ENCODE data around the gene APOC3. TPM values are rescaled to one million over a fixed set of nuclear protein-coding genes. Genes with fewer than 3 reads are reported as not detected.

The APOC3 gene
- total and polyA plus RNA-seq, 4 donors, result 608 to 24,129 (median 9,307) TPM

DNA sequence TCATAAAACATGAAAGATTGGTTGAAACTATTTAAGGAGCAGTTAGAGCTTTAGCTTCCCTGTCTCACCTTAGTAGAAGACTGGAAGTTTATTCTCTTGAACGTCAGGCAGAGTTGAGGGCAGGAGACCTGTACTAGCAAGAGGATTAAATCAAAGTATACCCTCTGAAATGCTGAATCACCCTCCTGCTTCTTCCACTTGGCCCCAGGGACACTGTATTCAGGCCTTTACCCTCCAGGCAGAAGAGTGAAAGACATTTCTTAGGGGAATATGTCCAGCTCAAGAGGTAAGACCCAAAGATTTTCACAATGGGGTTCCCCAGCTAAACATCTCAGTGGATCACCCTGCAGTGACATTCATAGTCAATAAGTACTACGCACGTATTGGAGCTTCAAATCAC lies 18.5 kb upstream of the APOC3 start:
- Histone ChIP-seq H3K27ac (ENCODE audit: low read depth in 1 of 2, low read length in 2 of 2) (no peak overlapping the region), H3K4me1 (ENCODE audit: control insufficient read depth in 4 of 4, insufficient read depth in 4 of 4, low read length in 3 of 4) (peaks cover 14 to 66% (median 49%) of the 10 kb centered on the region in 4 donors)
- 87% methylated on average over 3 of the region's 3 CpGs for WGBS

DNA sequence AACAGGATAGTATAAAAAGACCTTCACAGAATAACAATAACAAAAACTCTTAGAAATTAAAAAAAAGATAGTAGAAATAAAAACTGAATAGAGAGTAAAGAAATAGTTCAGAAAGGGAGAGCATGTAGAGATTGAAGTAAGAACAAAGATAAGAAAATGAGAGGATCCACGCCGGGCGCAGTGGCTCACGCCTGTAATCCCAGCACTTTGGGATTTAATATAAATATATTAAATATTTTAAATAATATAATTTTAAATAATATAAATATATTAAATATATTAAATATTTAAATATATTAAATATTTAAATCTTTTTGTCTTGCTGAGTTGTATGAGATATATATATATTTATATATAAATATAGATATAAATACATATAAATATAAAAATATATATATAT lies 17.6 kb upstream of the APOC3 start:
- Histone ChIP-seq H3K36me3 (ENCODE audit: control insufficient read depth in 4 of 4, insufficient read depth in 3 of 4, low read depth in 1 of 4, low read length in 3 of 4) (no peaks in the 10 kb centered on the region), H3K27me3 (ENCODE audit: control insufficient read depth in 4 of 4, insufficient read depth in 4 of 4, low read length in 3 of 4) (no peaks in the 10 kb centered on the region), H3K4me1 (ENCODE audit: control insufficient read depth in 4 of 4, insufficient read depth in 4 of 4, low read length in 3 of 4) (peaks cover 12 to 63% (median 42%) of the 10 kb centered on the region in 4 donors), H3K9ac (ENCODE audit: low read depth in 1 of 2, low read length in 2 of 2) (no peak overlapping the region), H3K27ac (ENCODE audit: low read depth in 1 of 2, low read length in 2 of 2) (no peak overlapping the region), H3K9me3 (ENCODE audit: control insufficient read depth in 4 of 4, low read length in 3 of 4) (no peaks in the 10 kb centered on the region), H3K4me3 (ENCODE audit: low read depth in 1 of 3, low read length in 3 of 3) (no peak overlapping the region)
- DNase-seq (ENCODE audit: low spot score), result no peak
- TF ChIP-seq HNF4A (conservative IDR thresholded peaks at IDR 0.05) (no peak), TAF1 (conservative IDR thresholded peaks at IDR 0.05) (no peak)
- TF ChIP-seq, protein P1, sequence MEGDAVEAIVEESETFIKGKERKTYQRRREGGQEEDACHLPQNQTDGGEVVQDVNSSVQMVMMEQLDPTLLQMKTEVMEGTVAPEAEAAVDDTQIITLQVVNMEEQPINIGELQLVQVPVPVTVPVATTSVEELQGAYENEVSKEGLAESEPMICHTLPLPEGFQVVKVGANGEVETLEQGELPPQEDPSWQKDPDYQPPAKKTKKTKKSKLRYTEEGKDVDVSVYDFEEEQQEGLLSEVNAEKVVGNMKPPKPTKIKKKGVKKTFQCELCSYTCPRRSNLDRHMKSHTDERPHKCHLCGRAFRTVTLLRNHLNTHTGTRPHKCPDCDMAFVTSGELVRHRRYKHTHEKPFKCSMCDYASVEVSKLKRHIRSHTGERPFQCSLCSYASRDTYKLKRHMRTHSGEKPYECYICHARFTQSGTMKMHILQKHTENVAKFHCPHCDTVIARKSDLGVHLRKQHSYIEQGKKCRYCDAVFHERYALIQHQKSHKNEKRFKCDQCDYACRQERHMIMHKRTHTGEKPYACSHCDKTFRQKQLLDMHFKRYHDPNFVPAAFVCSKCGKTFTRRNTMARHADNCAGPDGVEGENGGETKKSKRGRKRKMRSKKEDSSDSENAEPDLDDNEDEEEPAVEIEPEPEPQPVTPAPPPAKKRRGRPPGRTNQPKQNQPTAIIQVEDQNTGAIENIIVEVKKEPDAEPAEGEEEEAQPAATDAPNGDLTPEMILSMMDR (IDR thresholded peaks at IDR 0.05; ENCODE audit: low read depth, low read length, missing input control), result no peak
- WGBS, result 88% methylated on average over 4 of the region's 4 CpGs

More for the DNA sequence above, 18.5 kb upstream of the APOC3 start:
- no peaks in the 10 kb centered on the region for H3K9me3 ChIP-seq (ENCODE audit: control insufficient read depth in 4 of 4, low read length in 3 of 4)
- TF ChIP-seq YY1 (IDR thresholded peaks at IDR 0.05) (no peak), FOXA1 (IDR thresholded peaks at IDR 0.05) (no peak), TAF1 (conservative IDR thresholded peaks at IDR 0.05) (no peak), SP1 (IDR thresholded peaks at IDR 0.05) (no peak), JUND (IDR thresholded peaks at IDR 0.05) (no peak), EGR1 (IDR thresholded peaks at IDR 0.05; ENCODE audit: low read depth in 2 of 2) (no peak), RXRA (IDR thresholded peaks at IDR 0.05) (no peak)
- TF ChIP-seq, protein P2, sequence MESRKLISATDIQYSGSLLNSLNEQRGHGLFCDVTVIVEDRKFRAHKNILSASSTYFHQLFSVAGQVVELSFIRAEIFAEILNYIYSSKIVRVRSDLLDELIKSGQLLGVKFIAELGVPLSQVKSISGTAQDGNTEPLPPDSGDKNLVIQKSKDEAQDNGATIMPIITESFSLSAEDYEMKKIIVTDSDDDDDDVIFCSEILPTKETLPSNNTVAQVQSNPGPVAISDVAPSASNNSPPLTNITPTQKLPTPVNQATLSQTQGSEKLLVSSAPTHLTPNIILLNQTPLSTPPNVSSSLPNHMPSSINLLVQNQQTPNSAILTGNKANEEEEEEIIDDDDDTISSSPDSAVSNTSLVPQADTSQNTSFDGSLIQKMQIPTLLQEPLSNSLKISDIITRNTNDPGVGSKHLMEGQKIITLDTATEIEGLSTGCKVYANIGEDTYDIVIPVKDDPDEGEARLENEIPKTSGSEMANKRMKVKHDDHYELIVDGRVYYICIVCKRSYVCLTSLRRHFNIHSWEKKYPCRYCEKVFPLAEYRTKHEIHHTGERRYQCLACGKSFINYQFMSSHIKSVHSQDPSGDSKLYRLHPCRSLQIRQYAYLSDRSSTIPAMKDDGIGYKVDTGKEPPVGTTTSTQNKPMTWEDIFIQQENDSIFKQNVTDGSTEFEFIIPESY (IDR thresholded peaks at IDR 0.05), result no peak
- TF ChIP-seq, protein P3, sequence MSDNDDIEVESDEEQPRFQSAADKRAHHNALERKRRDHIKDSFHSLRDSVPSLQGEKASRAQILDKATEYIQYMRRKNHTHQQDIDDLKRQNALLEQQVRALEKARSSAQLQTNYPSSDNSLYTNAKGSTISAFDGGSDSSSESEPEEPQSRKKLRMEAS (IDR thresholded peaks at IDR 0.05), result no peak
- TF ChIP-seq, protein P4, sequence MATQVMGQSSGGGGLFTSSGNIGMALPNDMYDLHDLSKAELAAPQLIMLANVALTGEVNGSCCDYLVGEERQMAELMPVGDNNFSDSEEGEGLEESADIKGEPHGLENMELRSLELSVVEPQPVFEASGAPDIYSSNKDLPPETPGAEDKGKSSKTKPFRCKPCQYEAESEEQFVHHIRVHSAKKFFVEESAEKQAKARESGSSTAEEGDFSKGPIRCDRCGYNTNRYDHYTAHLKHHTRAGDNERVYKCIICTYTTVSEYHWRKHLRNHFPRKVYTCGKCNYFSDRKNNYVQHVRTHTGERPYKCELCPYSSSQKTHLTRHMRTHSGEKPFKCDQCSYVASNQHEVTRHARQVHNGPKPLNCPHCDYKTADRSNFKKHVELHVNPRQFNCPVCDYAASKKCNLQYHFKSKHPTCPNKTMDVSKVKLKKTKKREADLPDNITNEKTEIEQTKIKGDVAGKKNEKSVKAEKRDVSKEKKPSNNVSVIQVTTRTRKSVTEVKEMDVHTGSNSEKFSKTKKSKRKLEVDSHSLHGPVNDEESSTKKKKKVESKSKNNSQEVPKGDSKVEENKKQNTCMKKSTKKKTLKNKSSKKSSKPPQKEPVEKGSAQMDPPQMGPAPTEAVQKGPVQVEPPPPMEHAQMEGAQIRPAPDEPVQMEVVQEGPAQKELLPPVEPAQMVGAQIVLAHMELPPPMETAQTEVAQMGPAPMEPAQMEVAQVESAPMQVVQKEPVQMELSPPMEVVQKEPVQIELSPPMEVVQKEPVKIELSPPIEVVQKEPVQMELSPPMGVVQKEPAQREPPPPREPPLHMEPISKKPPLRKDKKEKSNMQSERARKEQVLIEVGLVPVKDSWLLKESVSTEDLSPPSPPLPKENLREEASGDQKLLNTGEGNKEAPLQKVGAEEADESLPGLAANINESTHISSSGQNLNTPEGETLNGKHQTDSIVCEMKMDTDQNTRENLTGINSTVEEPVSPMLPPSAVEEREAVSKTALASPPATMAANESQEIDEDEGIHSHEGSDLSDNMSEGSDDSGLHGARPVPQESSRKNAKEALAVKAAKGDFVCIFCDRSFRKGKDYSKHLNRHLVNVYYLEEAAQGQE (IDR thresholded peaks at IDR 0.05), result no peak
- TF ChIP-seq, protein P5, sequence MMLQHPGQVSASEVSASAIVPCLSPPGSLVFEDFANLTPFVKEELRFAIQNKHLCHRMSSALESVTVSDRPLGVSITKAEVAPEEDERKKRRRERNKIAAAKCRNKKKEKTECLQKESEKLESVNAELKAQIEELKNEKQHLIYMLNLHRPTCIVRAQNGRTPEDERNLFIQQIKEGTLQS (IDR thresholded peaks at IDR 0.05), result no peak
- H3K4me3 ChIP-seq (ENCODE audit: low read depth in 1 of 3, low read length in 3 of 3), result no peak overlapping the region
- no peaks in the 10 kb centered on the region for H3K36me3 ChIP-seq (ENCODE audit: control insufficient read depth in 4 of 4, insufficient read depth in 3 of 4, low read depth in 1 of 4, low read length in 3 of 4)
- no peak for DNase-seq (ENCODE audit: low spot score)
- no peak overlapping the region for H3K9ac ChIP-seq (ENCODE audit: low read depth in 1 of 2, low read length in 2 of 2)
- no peaks in the 10 kb centered on the region for H3K27me3 ChIP-seq (ENCODE audit: control insufficient read depth in 4 of 4, insufficient read depth in 4 of 4, low read length in 3 of 4)

Data from liver (tissue), 9 donors.